Liver (tissue), 9 donors: ENCODE data around the gene BCL7B. TPM values are rescaled to one million over a fixed set of nuclear protein-coding genes. Genes with fewer than 3 reads are reported as not detected.
A peak's percentile ranks its signal among the peaks of the same experiment; 100 is the strongest.
"Not testable (repeated sequence)": the region's sequence is repeated elsewhere in the genome, so short reads cannot be mapped to it uniquely, and the experiment has no call there.

ENCODE experiments used
- DNase-seq: peaks from one replicate; pipeline ENCODE4 v3.0.0-alpha.2; 2017; ENCODE audit warnings: low spot score
- H3K27ac ChIP-seq, 2 donors: one replicate each; pipeline ENCODE4 v1.7.0; 2013; ENCODE audit warnings: inconsistent platforms in 2 of 2, low read length in 2 of 2, control low read depth in 1 of 2, low read depth in 1 of 2, mild to moderate bottlenecking in 1 of 2
- H3K27me3 ChIP-seq, 4 donors: one replicate each; pipeline versions ENCODE4 v1.6.1 to v1.7.0; 2013; ENCODE audit warnings: low read length in 3 of 4, inconsistent platforms in 1 of 4, mild to moderate bottlenecking in 1 of 4, moderate library complexity in 1 of 4; ENCODE audit not compliant: control insufficient read depth in 4 of 4, insufficient read depth in 4 of 4
- H3K36me3 ChIP-seq, 4 donors: one replicate each; pipeline versions ENCODE4 v1.6.1 to v1.7.0; 2013; ENCODE audit warnings: low read length in 3 of 4, mild to moderate bottlenecking in 3 of 4, low read depth in 1 of 4, moderate library complexity in 1 of 4; ENCODE audit not compliant: control insufficient read depth in 4 of 4, insufficient read depth in 3 of 4
- H3K4me1 ChIP-seq, 4 donors: one replicate each; pipeline versions ENCODE4 v1.6.1 to v1.7.0; 2013; ENCODE audit warnings: low read length in 3 of 4, mild to moderate bottlenecking in 3 of 4, moderate library complexity in 1 of 4; ENCODE audit not compliant: control insufficient read depth in 4 of 4, insufficient read depth in 4 of 4
- H3K4me3 ChIP-seq, 3 donors: one replicate each; pipeline versions ENCODE4 v1.6.1 to v1.7.0; 2013; ENCODE audit warnings: low read length in 3 of 3, control low read depth in 1 of 3, low read depth in 1 of 3, mild to moderate bottlenecking in 1 of 3
- H3K9ac ChIP-seq, 2 donors: one replicate each; pipeline ENCODE4 v1.7.0; 2013; ENCODE audit warnings: low read length in 2 of 2, mild to moderate bottlenecking in 2 of 2, moderate library complexity in 2 of 2, control low read depth in 1 of 2, low read depth in 1 of 2
- H3K9me3 ChIP-seq, 4 donors: one replicate each; pipeline versions ENCODE4 v1.6.1 to v1.7.0; 2013; ENCODE audit warnings: low read length in 3 of 4; ENCODE audit not compliant: control insufficient read depth in 4 of 4
- ATF3 ChIP-seq: IDR thresholded peaks from 2 replicates; pipeline ENCODE4 v1.6.1; 2016; ENCODE audit warnings: antibody characterized with exemption
- CTCF ChIP-seq: fragments of 150-350 bp; IDR thresholded peaks from 2 replicates; pipeline ENCODE4 v1.5.1; 2017; ENCODE audit warnings: improper control_type of control experiment, low read depth, low read length; ENCODE audit not compliant: missing input control
- EGR1 ChIP-seq, 2 donors: IDR thresholded peaks; 2 replicates each; pipeline ENCODE4 v1.6.1; 2016 to 2018; ENCODE audit warnings: antibody characterized with exemption in 2 of 2, low read depth in 2 of 2
- FOXA1 ChIP-seq: IDR thresholded peaks from 2 replicates; pipeline ENCODE4 v1.6.1; 2016; ENCODE audit warnings: antibody characterized with exemption
- FOXA2 ChIP-seq: IDR thresholded peaks from 2 replicates; pipeline ENCODE4 v1.6.1; 2016; ENCODE audit warnings: antibody characterized with exemption
- GABPA ChIP-seq, 2 donors: IDR thresholded peaks in 1 of 2; conservative IDR thresholded peaks in 1 of 2; 2 replicates each; pipeline ENCODE4 v1.6.1; 2016; ENCODE audit warnings: antibody characterized with exemption in 2 of 2, mild to moderate bottlenecking in 1 of 2, moderate library complexity in 1 of 2
- HNF4A ChIP-seq, 2 donors: conservative IDR thresholded peaks; 2 replicates each; pipeline ENCODE4 v1.6.1; 2016; ENCODE audit warnings: antibody characterized with exemption in 2 of 2, mild to moderate bottlenecking in 2 of 2
- HNF4G ChIP-seq: IDR thresholded peaks from 2 replicates; pipeline ENCODE4 v1.6.1; 2016; ENCODE audit warnings: antibody characterized with exemption
- JUND ChIP-seq, 2 donors: IDR thresholded peaks; 2 replicates each; pipeline ENCODE4 v1.6.1; 2016; ENCODE audit warnings: antibody characterized with exemption in 2 of 2
- MAX ChIP-seq: IDR thresholded peaks from 2 replicates; pipeline ENCODE4 v1.6.1; 2016; ENCODE audit warnings: antibody characterized with exemption
- NR2F2 ChIP-seq: IDR thresholded peaks from 2 replicates; pipeline ENCODE4 v1.6.1; 2016; ENCODE audit warnings: antibody characterized with exemption
- RAD21 ChIP-seq, 2 donors: IDR thresholded peaks; 2 replicates each; pipeline ENCODE4 v1.6.1; 2016; ENCODE audit warnings: antibody characterized with exemption in 2 of 2, mild to moderate bottlenecking in 2 of 2
- REST ChIP-seq: IDR thresholded peaks from 2 replicates; pipeline ENCODE4 v1.6.1; 2016; ENCODE audit warnings: antibody characterized with exemption, mild to moderate bottlenecking
- RXRA ChIP-seq, 2 donors: IDR thresholded peaks; 2 replicates each; pipeline ENCODE4 v1.6.1; 2017 to 2018; ENCODE audit warnings: antibody characterized with exemption in 2 of 2, mild to moderate bottlenecking in 1 of 2
- SP1 ChIP-seq: IDR thresholded peaks from 2 replicates; pipeline ENCODE4 v1.6.1; 2018; ENCODE audit warnings: antibody characterized with exemption, mild to moderate bottlenecking
- TAF1 ChIP-seq: conservative IDR thresholded peaks from 2 replicates; pipeline ENCODE4 v1.6.1; 2016; ENCODE audit warnings: antibody characterized with exemption, mild to moderate bottlenecking
- YY1 ChIP-seq: IDR thresholded peaks from 2 replicates; pipeline ENCODE4 v1.6.1; 2016; ENCODE audit warnings: antibody characterized with exemption, mild to moderate bottlenecking
- ZBTB33 ChIP-seq: IDR thresholded peaks from 2 replicates; pipeline ENCODE4 v1.6.1; 2016; ENCODE audit warnings: antibody characterized with exemption
- WGBS: extraction: QIAGEN DNeasy Blood & Tissue Kit; methylation state at CpG from one replicate; pipeline ENCODE4 v1.1.7; 2013; 5-methylcytosine and 5-hydroxymethylcytosine counted together
- polyA plus RNA-seq, 2 donors: library from polyadenylated mRNA; stranded (reverse) in 1 of 2; unstranded in 1 of 2; fragments of 200-250 nt in 1 of 2; fragments of >200 nt in 1 of 2; fragmentation: Nextera tagmentation in 1 of 2; extraction: Ambion mirVana in 1 of 2; gene quantifications; one replicate each; pipeline versions ENCODE4 v1.2.1 to v1.2.3, GENCODE V29; 2013 to 2015
- total RNA-seq, 2 donors: library from RNA; depleted of rRNA; stranded (reverse); fragments of >200 nt; gene quantifications; one replicate each; pipeline ENCODE4 v1.2.3, GENCODE V29; 2014
- donor health status: healthy.
- donor health status: healthy.
- donor health status: healthy.
- donor health status: healthy.
- donor health status: healthy.

Gene BCL7B
- total and polyA plus RNA-seq, 4 donors = 13.2 to 27.5 (median 21.2) TPM

GRCh38 chr7:73496626-73497025 lies 60.9 kb downstream of the BCL7B start:
- no peaks in the 10 kb centered on the region for H3K27me3 ChIP-seq
- DNase-seq = peak; percentile 43
- H3K27ac ChIP-seq = peak overlapping the region; percentile 56 to 67
- WGBS = 52% methylated on average over 7 of the region's 7 CpGs
- no peaks in the 10 kb centered on the region for H3K9me3 ChIP-seq
- no peak overlapping the region for H3K4me3 ChIP-seq
- H3K9ac ChIP-seq = no peak overlapping the region
- H3K4me1 ChIP-seq = peaks cover 0 to 13% (median 6%) of the 10 kb centered on the region in 4 donors
- TF ChIP-seq YY1 (peak; percentile 16), HNF4G (peak; percentile 24), GABPA (IDR thresholded peaks at IDR 0.05 in 1 of 2, conservative IDR thresholded peaks at IDR 0.05 in 1 of 2) (no peak), RXRA (IDR thresholded peaks at IDR 0.05) (peak; percentile 71 to 75), FOXA1 (no peak), NR2F2 (peak; percentile 21), ATF3 (no peak), REST (peak; percentile 34), FOXA2 (peak; percentile 37), ZBTB33 (no peak), EGR1 (IDR thresholded peaks at IDR 0.05; ENCODE audit: low read depth in 2 of 2) (no peak), CTCF (no peak), SP1 (peak; percentile 75), TAF1 (no peak), RAD21 (IDR thresholded peaks at IDR 0.05) (no peak), JUND (IDR thresholded peaks at IDR 0.05) (no peak), HNF4A (conservative IDR thresholded peaks at IDR 0.05) (peak; percentile 69 to 75), MAX (peak; percentile 19)
- peaks cover 21 to 60% (median 48%) of the 10 kb centered on the region in 4 donors for H3K36me3 ChIP-seq

- peaks cover 0 to 13% (median 6%) of the 10 kb centered on the region in 4 donors for H3K4me1 ChIP-seq
- not testable (repeated sequence) for H3K27me3 ChIP-seq, H3K9me3 ChIP-seq, H3K27ac ChIP-seq, DNase-seq, H3K4me3 ChIP-seq, H3K9ac ChIP-seq
- H3K36me3 ChIP-seq = peaks cover 18 to 55% (median 43%) of the 10 kb centered on the region in 4 donors
- 97% methylated on average over 2 of the region's 2 CpGs for WGBS
Observed at GRCh38 chr7:73495507-73495906, 62.0 kb downstream of the BCL7B start.
